ENCODE measurements around the gene ZNF385D. TPM values are rescaled to one million over a fixed set of nuclear protein-coding genes. Genes with fewer than 3 reads are reported as not detected.

Gene ZNF385D
- total and polyA plus RNA-seq, 12 donors: 0.09 to 1.3 (median 0.63) TPM

- Histone ChIP-seq H3K27me3 (no peaks in the 10 kb centered on the region), H3K4me3 (no peak overlapping the region), H3K36me3 (replicated peaks in 1 of 2) (no peaks in the 10 kb centered on the region), H3K27ac (no peak overlapping the region), H3K4me1 (replicated peaks in 1 of 2) (no peaks in the 10 kb centered on the region), H3K9me3 (replicated peaks in 1 of 3) (no peaks in the 10 kb centered on the region)
- TF ChIP-seq POLR2A (IDR thresholded peaks at IDR 0.05) (no peak), CTCF (IDR thresholded peaks at IDR 0.05) (no peak)
- 29 to 50% (median 36%) methylated on average over 1 of the region's 1 CpG for WGBS, 4 donors
- intact Hi-C loops (cut with DNase I): no loop called here
- DNase-seq: no peak
Measured at GRCh38 chr3:21587894-21588293, 163.1 kb downstream of the ZNF385D start.

GRCh38 chr3:21585216-21585740, 165.7 kb downstream of the ZNF385D start:
- H3K27ac ChIP-seq: no peak overlapping the region
- WGBS, 4 donors: 73 to 84% (median 77%) methylated on average over 3 of the region's 3 CpGs
- H3K4me1 ChIP-seq (replicated peaks in 1 of 2): no peaks in the 10 kb centered on the region
- TF ChIP-seq CTCF (IDR thresholded peaks at IDR 0.05) (no peak), POLR2A (IDR thresholded peaks at IDR 0.05) (no peak)
- H3K36me3 ChIP-seq (replicated peaks in 1 of 2): no peaks in the 10 kb centered on the region
- no peaks in the 10 kb centered on the region for H3K27me3 ChIP-seq
- H3K9me3 ChIP-seq (replicated peaks in 1 of 3): no peaks in the 10 kb centered on the region
- intact Hi-C loops (cut with DNase I): no loop called here
- DNase-seq: no peak
- no peak overlapping the region for H3K4me3 ChIP-seq

GRCh38 chr3:21573291-21573690, 177.7 kb downstream of the ZNF385D start:
- no peaks in the 10 kb centered on the region for H3K9me3 ChIP-seq (replicated peaks in 1 of 3)
- no peaks in the 10 kb centered on the region for H3K4me1 ChIP-seq (replicated peaks in 1 of 2)
- intact Hi-C loops (cut with DNase I): no loop called here
- no peak for TF ChIP-seq POLR2A (IDR thresholded peaks at IDR 0.05)
- no peak for TF ChIP-seq CTCF (IDR thresholded peaks at IDR 0.05)
- H3K27ac ChIP-seq: no peak overlapping the region
- no peak overlapping the region for H3K4me3 ChIP-seq
- WGBS, 4 donors: 69 to 79% (median 72%) methylated on average over 2 of the region's 2 CpGs
- H3K27me3 ChIP-seq: no peaks in the 10 kb centered on the region
- no peak for DNase-seq
- H3K36me3 ChIP-seq (replicated peaks in 1 of 2): no peaks in the 10 kb centered on the region

GRCh38 chr3:21564531-21564930, 186.5 kb downstream of the ZNF385D start:
- 77 to 86% (median 82%) methylated on average over 3 of the region's 3 CpGs for WGBS, 4 donors
- TF ChIP-seq POLR2A (IDR thresholded peaks at IDR 0.05) (no peak), CTCF (IDR thresholded peaks at IDR 0.05) (no peak)
- Histone ChIP-seq H3K27me3 (no peaks in the 10 kb centered on the region), H3K4me1 (replicated peaks in 1 of 2) (no peaks in the 10 kb centered on the region), H3K27ac (no peak overlapping the region), H3K36me3 (replicated peaks in 1 of 2) (no peaks in the 10 kb centered on the region), H3K9me3 (replicated peaks in 1 of 3) (no peaks in the 10 kb centered on the region), H3K4me3 (no peak overlapping the region)
- no peak for DNase-seq
- intact Hi-C loops (cut with DNase I): no loop called here
